ENCODE data around the gene CCDC148.
"Not testable (repeated sequence)": the region's sequence is repeated elsewhere in the genome, so short reads cannot be mapped to it uniquely, and the experiment has no call there.

CCDC148 gene

GRCh38 chr2:158413581-158413980 is 43.0 kb downstream of the CCDC148 start:
- no peak for DNase-seq

- DNase-seq = no peak
Observed at GRCh38 chr2:158412206-158412605, 44.3 kb downstream of the CCDC148 start.

GRCh38 chr2:158411748-158412147 is 44.8 kb downstream of the CCDC148 start:
- DNase-seq = no peak

GRCh38 chr2:158410132-158410531 is 46.4 kb downstream of the CCDC148 start:
- DNase-seq = no peak

- DNase-seq = peak; percentile 85
Observed at GRCh38 chr2:158407031-158407430, 49.5 kb downstream of the CCDC148 start.

GRCh38 chr2:158405341-158405740 is 51.2 kb downstream of the CCDC148 start:
- DNase-seq = no peak

- no peak for DNase-seq
Observed at GRCh38 chr2:158403237-158403636, 53.3 kb downstream of the CCDC148 start.

- no peak for DNase-seq
Observed at GRCh38 chr2:158402665-158403064, 53.9 kb downstream of the CCDC148 start.

- no peak for DNase-seq
Observed at GRCh38 chr2:158395166-158395565, 61.4 kb downstream of the CCDC148 start.

GRCh38 chr2:158394453-158394852 is 62.1 kb downstream of the CCDC148 start:
- no peak for DNase-seq

GRCh38 chr2:158393886-158394285 is 62.7 kb downstream of the CCDC148 start:
- DNase-seq = no peak

- DNase-seq = no peak
Observed at GRCh38 chr2:158392687-158393086, 63.9 kb downstream of the CCDC148 start.

- DNase-seq = no peak
Observed at GRCh38 chr2:158391876-158392275, 64.7 kb downstream of the CCDC148 start.

- no peak for DNase-seq
Observed at GRCh38 chr2:158391361-158391760, 65.2 kb downstream of the CCDC148 start.

- DNase-seq = no peak
Observed at GRCh38 chr2:158388159-158388558, 68.4 kb downstream of the CCDC148 start.

GRCh38 chr2:158385646-158386045 is 70.9 kb downstream of the CCDC148 start:
- DNase-seq = no peak

GRCh38 chr2:158381978-158382377 is 74.6 kb downstream of the CCDC148 start:
- DNase-seq = no peak

GRCh38 chr2:158381205-158381604 is 75.3 kb downstream of the CCDC148 start:
- DNase-seq = no peak

- no peak for DNase-seq
Observed at GRCh38 chr2:158380746-158381145, 75.8 kb downstream of the CCDC148 start.

- DNase-seq = no peak
Observed at GRCh38 chr2:158378926-158379325, 77.6 kb downstream of the CCDC148 start.

GRCh38 chr2:158366342-158366741 is 90.2 kb downstream of the CCDC148 start:
- DNase-seq = no peak

- no peak for DNase-seq
Observed at GRCh38 chr2:158359846-158360245, 96.7 kb downstream of the CCDC148 start.

- no peak for DNase-seq
Observed at GRCh38 chr2:158357699-158358098, 98.9 kb downstream of the CCDC148 start.

- DNase-seq = no peak
Observed at GRCh38 chr2:158357122-158357521, 99.4 kb downstream of the CCDC148 start.

- not testable (repeated sequence) for DNase-seq
Observed at GRCh38 chr2:158351466-158351816, 105.1 kb downstream of the CCDC148 start.
